Measurements from ENCODE around the gene AGPAT4. TPM values are rescaled to one million over a fixed set of nuclear protein-coding genes. Genes with fewer than 3 reads are reported as not detected.

AGPAT4 gene
- total and polyA plus RNA-seq, 2 of the 4 experiments (the other 2 are of a cell fraction): 3.6 to 3.8 TPM

DNA sequence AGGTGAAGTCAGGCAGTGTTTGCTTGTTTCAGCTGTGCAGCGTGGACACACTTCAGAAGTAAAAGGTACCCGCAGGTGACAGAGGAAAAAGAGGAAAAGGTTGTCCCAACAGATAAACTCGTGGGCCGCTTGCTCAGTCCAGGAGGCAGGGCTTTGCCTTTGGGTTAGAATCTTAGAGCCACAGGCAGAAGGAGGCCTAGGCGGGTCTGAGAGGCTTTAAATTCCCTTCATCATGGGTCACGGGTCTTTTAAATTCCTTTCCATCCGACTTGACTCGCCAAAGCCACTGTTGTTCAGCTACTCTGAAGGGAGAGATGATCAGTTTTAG lies 48.2 kb downstream of the AGPAT4 start:
- TF ChIP-seq, protein P1, sequence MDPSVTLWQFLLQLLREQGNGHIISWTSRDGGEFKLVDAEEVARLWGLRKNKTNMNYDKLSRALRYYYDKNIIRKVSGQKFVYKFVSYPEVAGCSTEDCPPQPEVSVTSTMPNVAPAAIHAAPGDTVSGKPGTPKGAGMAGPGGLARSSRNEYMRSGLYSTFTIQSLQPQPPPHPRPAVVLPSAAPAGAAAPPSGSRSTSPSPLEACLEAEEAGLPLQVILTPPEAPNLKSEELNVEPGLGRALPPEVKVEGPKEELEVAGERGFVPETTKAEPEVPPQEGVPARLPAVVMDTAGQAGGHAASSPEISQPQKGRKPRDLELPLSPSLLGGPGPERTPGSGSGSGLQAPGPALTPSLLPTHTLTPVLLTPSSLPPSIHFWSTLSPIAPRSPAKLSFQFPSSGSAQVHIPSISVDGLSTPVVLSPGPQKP (IDR thresholded peaks at IDR 0.05; ENCODE audit: borderline replicate concordance, low read depth, low read length): no peak
- TF ChIP-seq CHD1 (IDR thresholded peaks at IDR 0.05; ENCODE audit: low read depth, low read length) (no peak), CEBPB (IDR thresholded peaks at IDR 0.05; ENCODE audit: low read depth, low read length) (no peak), MAZ (IDR thresholded peaks at IDR 0.05; ENCODE audit: borderline replicate concordance, low read depth, low read length) (no peak), RCOR1 (IDR thresholded peaks at IDR 0.05; ENCODE audit: insufficient replicate concordance, low read length) (no peak), RFX5 (IDR thresholded peaks at IDR 0.05; ENCODE audit: low read depth, low read length) (no peak), RAD21 (IDR thresholded peaks at IDR 0.05; ENCODE audit: low read length) (no peak), FOS (IDR thresholded peaks at IDR 0.05; ENCODE audit: low read depth, low read length) (no peak)
- TF ChIP-seq, protein P2, sequence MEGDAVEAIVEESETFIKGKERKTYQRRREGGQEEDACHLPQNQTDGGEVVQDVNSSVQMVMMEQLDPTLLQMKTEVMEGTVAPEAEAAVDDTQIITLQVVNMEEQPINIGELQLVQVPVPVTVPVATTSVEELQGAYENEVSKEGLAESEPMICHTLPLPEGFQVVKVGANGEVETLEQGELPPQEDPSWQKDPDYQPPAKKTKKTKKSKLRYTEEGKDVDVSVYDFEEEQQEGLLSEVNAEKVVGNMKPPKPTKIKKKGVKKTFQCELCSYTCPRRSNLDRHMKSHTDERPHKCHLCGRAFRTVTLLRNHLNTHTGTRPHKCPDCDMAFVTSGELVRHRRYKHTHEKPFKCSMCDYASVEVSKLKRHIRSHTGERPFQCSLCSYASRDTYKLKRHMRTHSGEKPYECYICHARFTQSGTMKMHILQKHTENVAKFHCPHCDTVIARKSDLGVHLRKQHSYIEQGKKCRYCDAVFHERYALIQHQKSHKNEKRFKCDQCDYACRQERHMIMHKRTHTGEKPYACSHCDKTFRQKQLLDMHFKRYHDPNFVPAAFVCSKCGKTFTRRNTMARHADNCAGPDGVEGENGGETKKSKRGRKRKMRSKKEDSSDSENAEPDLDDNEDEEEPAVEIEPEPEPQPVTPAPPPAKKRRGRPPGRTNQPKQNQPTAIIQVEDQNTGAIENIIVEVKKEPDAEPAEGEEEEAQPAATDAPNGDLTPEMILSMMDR (conservative IDR thresholded peaks at IDR 0.05; ENCODE audit: low read depth, low read length): no peak
- ChIA-PET POLR2A (ENCODE audit: unreplicated experiment) (no interaction called here), CTCF (no interaction called here)
- no peak overlapping the region; the same call in 1 of the 2 replicates for H2BK20ac ChIP-seq (ENCODE audit: low read depth, low read length)
- no peaks in the 10 kb centered on the region for H4K20me1 ChIP-seq (ENCODE audit: insufficient read depth, low read length)
- no peak overlapping the region for H3K4ac ChIP-seq (ENCODE audit: low read depth, low read length)
- WGBS, 2 experiments (ENCODE audit: extremely low coverage in 2 of 2, insufficient read length in 1 of 2): 90% methylated on average over 2 of the region's 8 CpGs; no CpG with 5 or more reads in 1 of the 2 experiments
- H2AK5ac ChIP-seq (ENCODE audit: low read depth, low read length): no peak overlapping the region
- H3K9ac ChIP-seq (ENCODE audit: low read depth, low read length): no peak overlapping the region
- H3K56ac ChIP-seq (ENCODE audit: extremely low read depth, insufficient read depth, low read length): no peak overlapping the region
- H3K18ac ChIP-seq (ENCODE audit: low read depth, low read length): no peak overlapping the region
- H3K9me3 ChIP-seq (ENCODE audit: control insufficient read depth, insufficient read depth, low read length): no peaks in the 10 kb centered on the region
- no peaks in the 10 kb centered on the region; the same call in 1 of the 2 replicates for H3K36me3 ChIP-seq (ENCODE audit: control insufficient read depth, insufficient read depth, low read length)
- H4K5ac ChIP-seq (ENCODE audit: low read depth, low read length): no peak overlapping the region
- no peaks in the 10 kb centered on the region for H3K27me3 ChIP-seq (ENCODE audit: control insufficient read depth, insufficient read depth, low read length)
- H3K4me1 ChIP-seq (ENCODE audit: control insufficient read depth, insufficient read depth, low read length): peaks cover 22% of the 10 kb centered on the region
- H2BK120ac ChIP-seq (ENCODE audit: low read depth, low read length): no peak overlapping the region
- H3K4me2 ChIP-seq (ENCODE audit: low read depth, low read length): no peak overlapping the region
- no peak overlapping the region for H3K4me3 ChIP-seq (ENCODE audit: insufficient read depth, low read depth, low read length)
- in situ Hi-C loops (cut with MboI; ENCODE audit: low sequenced_read_pairs) (no loop called here), dilution Hi-C loops (cut with HindIII; ENCODE audit: low sequenced_read_pairs, unreplicated experiment) (no loop called here), intact Hi-C loops (cut with micrococcal nuclease) (no loop called here)
- ATAC-seq (ENCODE audit: low read depth) (no peak), DNase-seq (no peak)
- H3K23ac ChIP-seq (ENCODE audit: low read depth, low read length): no peak overlapping the region
- H2BK5ac ChIP-seq (ENCODE audit: low read depth, low read length, poor library complexity, severe bottlenecking): no peak overlapping the region
- no peak overlapping the region for H4K91ac ChIP-seq (ENCODE audit: insufficient read depth, low read depth, low read length)
- no peak overlapping the region for H2AFZ ChIP-seq (replicated peaks; ENCODE audit: low read length, poor library complexity)
- H3K9me1 ChIP-seq (ENCODE audit: insufficient read depth, low read length): peaks cover 8% of the 10 kb centered on the region
- no TSS peak for BruUV-seq (replicated peaks)
- H2BK15ac ChIP-seq (ENCODE audit: low read depth, low read length): no peak overlapping the region
- no peak overlapping the region for H4K8ac ChIP-seq (ENCODE audit: low read depth in 2 of 2, low read length in 2 of 2)
- H3K14ac ChIP-seq (replicated peaks; ENCODE audit: low read depth, low read length): no peak overlapping the region
- peaks cover 8 to 19% of the 10 kb centered on the region in 2 experiments for H3K79me1 ChIP-seq (ENCODE audit: low read depth in 1 of 2, low read length in 2 of 2)
- no peak overlapping the region for H3K27ac ChIP-seq (ENCODE audit: insufficient read depth, low read length)
- H2AK9ac ChIP-seq (replicated peaks; ENCODE audit: low read depth, low read length, poor library complexity): no peak overlapping the region
